Progenitor cell of endocrine pancreas (in vitro differentiated cells): ENCODE results near the gene TEX55. TPM values are rescaled to one million over a fixed set of nuclear protein-coding genes. Genes with fewer than 3 reads are reported as not detected.

Experiments
- DNase-seq: peaks from one replicate; pipeline ENCODE4 v3.0.0; 2021; ENCODE audit warnings: low spot score; ENCODE audit not compliant: unreplicated experiment
- H3K27ac Mint-ChIP-seq: 2 replicates; pipeline ENCODE4 v1.8.0; 2021; ENCODE audit warnings: mild to moderate bottlenecking, moderate library complexity, mixed read lengths
- H3K27me3 Mint-ChIP-seq: 2 replicates; pipeline ENCODE4 v1.8.0; 2021; ENCODE audit warnings: mixed read lengths
- H3K36me3 Mint-ChIP-seq: 2 replicates; pipeline ENCODE4 v1.8.0; 2022; ENCODE audit warnings: mixed read lengths; ENCODE audit not compliant: insufficient read depth
- H3K4me1 Mint-ChIP-seq: 2 replicates; pipeline ENCODE4 v1.8.0; 2021; ENCODE audit warnings: low read depth, mixed read lengths
- H3K4me3 Mint-ChIP-seq: 2 replicates; pipeline ENCODE4 v1.8.0; 2021; ENCODE audit warnings: low read depth, mild to moderate bottlenecking, moderate library complexity, mixed read lengths
- H3K9me3 Mint-ChIP-seq: 2 replicates; pipeline ENCODE4 v1.8.0; 2021; ENCODE audit warnings: low read depth, mixed read lengths
- total RNA-seq: library from RNA; stranded (reverse); gene quantifications from 2 replicates; pipeline ENCODE4 v1.2.1, GENCODE V29; 2021
- TF ChIP-seq, protein P1 (sequence below): fragments of 200-600 bp; sonication (generic); IDR thresholded peaks from one replicate; pipeline ENCODE4 v1.5.0; 2021; ENCODE audit warnings: antibody characterized with exemption, mild to moderate bottlenecking; ENCODE audit not compliant: unreplicated experiment

TEX55 gene
- total RNA-seq, 1 donor from 2014 or later = not detected

DNA sequence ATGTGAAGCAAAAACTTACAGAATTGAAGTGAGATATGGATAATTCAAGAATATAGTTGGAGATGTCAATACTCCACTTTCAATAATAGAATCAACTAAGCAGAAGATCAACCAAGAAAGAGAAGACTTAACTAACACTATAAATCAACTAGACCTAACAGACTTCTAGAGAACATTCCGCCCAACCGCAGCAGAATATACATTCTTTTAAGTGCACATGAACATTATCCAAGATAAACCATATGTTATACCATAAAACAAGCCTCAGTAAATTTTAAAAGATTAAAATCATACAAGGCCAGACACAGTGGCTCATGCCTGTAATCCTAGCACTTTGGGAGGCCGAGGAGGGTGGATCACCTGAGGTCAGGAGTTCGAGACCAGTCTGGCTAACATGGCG lies 5.5 kb upstream of the TEX55 start:
- H3K27me3 Mint-ChIP-seq = no peaks in the 10 kb centered on the region
- H3K9me3 Mint-ChIP-seq = peaks cover 14% of the 10 kb centered on the region
- H3K36me3 Mint-ChIP-seq = no peaks in the 10 kb centered on the region
- H3K4me3 Mint-ChIP-seq = no peak overlapping the region
- peaks cover 3% of the 10 kb centered on the region for H3K4me1 Mint-ChIP-seq
- no peak for DNase-seq
- TF ChIP-seq, protein P1, sequence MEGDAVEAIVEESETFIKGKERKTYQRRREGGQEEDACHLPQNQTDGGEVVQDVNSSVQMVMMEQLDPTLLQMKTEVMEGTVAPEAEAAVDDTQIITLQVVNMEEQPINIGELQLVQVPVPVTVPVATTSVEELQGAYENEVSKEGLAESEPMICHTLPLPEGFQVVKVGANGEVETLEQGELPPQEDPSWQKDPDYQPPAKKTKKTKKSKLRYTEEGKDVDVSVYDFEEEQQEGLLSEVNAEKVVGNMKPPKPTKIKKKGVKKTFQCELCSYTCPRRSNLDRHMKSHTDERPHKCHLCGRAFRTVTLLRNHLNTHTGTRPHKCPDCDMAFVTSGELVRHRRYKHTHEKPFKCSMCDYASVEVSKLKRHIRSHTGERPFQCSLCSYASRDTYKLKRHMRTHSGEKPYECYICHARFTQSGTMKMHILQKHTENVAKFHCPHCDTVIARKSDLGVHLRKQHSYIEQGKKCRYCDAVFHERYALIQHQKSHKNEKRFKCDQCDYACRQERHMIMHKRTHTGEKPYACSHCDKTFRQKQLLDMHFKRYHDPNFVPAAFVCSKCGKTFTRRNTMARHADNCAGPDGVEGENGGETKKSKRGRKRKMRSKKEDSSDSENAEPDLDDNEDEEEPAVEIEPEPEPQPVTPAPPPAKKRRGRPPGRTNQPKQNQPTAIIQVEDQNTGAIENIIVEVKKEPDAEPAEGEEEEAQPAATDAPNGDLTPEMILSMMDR = no peak
- H3K27ac Mint-ChIP-seq = no peak overlapping the region

DNA sequence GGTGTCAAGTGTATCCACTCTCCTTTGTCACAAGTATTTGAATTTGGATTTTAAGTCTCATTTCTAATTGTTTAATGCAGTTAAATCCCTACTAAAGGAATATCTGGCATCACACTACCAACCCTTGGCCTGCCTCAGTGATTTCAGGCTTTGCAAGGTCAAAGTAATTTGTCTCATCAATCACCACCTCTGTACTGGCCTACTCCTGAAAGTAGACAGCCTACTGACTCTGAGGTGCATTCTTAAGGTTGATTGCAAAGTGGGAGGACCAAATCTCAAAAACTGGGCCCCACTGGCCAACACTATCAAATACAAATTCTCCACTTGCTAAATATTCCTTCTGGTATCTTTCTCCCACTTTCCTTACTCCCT lies 851 bp upstream of the TEX55 start:
- no peaks in the 10 kb centered on the region for H3K36me3 Mint-ChIP-seq
- TF ChIP-seq, protein P1 = no peak
- H3K4me1 Mint-ChIP-seq = peaks cover 4% of the 10 kb centered on the region
- no peaks in the 10 kb centered on the region for H3K9me3 Mint-ChIP-seq
- H3K4me3 Mint-ChIP-seq = no peak overlapping the region
- no peaks in the 10 kb centered on the region for H3K27me3 Mint-ChIP-seq
- H3K27ac Mint-ChIP-seq = no peak overlapping the region
- no peak for DNase-seq

DNA sequence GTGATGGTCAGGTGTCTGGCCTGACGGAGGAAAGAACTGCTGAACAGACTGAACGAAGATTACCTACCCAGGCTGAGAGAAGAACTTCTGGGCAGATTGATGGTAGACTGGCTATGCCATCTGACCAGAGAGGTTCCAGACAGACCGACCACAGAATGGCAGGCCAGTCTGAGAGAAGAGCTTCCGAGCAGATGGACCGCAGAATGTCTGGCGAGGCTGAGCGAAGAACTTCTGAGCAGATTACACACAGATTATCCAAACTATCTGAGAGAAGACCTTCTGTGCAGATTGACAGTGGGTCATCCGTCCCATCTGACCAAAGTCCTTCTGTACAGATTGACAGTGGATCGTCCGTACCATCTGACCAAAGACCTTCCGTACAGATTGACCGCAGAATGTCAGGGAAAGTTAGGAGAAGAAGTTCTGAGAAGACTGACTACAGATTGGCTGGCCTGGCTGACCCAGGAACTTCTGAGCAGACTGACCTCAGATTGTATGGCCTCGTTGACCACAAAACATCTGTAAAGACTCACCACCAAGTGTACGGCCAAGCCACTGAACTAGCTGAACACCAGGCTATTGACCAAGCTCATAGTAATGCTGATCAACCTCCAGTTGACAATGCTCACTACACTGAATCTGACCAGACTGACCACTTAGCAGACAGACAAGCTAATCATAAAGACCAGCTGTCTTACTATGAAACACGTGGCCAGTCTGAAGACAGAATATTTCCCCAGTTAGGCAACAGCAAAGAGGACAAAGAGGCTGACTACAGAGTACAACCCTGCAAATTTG lies 812 bp downstream of the TEX55 start:
- Mint-ChIP-seq H3K4me1 (peaks cover 4% of the 10 kb centered on the region), H3K36me3 (no peaks in the 10 kb centered on the region), H3K27me3 (no peaks in the 10 kb centered on the region), H3K27ac (no peak overlapping the region), H3K4me3 (no peak overlapping the region), H3K9me3 (no peaks in the 10 kb centered on the region)
- no peak for DNase-seq
- TF ChIP-seq, protein P1 = no peak

DNA sequence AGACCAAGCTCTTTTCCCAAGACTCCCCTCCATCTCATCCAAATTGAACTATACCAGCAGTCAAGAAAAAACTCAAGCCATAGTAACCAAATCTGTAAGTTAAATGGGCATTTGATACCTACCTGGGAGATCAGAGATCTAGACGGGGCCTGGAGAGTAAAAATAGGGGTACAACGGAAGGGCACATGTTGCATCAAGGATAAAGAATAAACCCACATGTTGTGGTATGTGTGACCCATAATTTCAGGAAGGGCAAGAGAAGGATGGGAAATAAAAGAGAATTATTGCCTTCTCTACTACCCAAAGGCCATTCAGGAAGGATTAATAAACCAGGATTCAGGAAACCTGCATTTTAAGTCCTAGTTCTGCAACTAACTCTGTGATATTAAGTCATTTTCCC lies 1.5 kb downstream of the TEX55 start:
- H3K9me3 Mint-ChIP-seq = peaks cover 3% of the 10 kb centered on the region
- H3K4me1 Mint-ChIP-seq = peaks cover 4% of the 10 kb centered on the region
- H3K27me3 Mint-ChIP-seq = no peaks in the 10 kb centered on the region
- H3K4me3 Mint-ChIP-seq = no peak overlapping the region
- no peak for DNase-seq
- no peak overlapping the region for H3K27ac Mint-ChIP-seq
- TF ChIP-seq, protein P1 = no peak
- no peaks in the 10 kb centered on the region for H3K36me3 Mint-ChIP-seq

DNA sequence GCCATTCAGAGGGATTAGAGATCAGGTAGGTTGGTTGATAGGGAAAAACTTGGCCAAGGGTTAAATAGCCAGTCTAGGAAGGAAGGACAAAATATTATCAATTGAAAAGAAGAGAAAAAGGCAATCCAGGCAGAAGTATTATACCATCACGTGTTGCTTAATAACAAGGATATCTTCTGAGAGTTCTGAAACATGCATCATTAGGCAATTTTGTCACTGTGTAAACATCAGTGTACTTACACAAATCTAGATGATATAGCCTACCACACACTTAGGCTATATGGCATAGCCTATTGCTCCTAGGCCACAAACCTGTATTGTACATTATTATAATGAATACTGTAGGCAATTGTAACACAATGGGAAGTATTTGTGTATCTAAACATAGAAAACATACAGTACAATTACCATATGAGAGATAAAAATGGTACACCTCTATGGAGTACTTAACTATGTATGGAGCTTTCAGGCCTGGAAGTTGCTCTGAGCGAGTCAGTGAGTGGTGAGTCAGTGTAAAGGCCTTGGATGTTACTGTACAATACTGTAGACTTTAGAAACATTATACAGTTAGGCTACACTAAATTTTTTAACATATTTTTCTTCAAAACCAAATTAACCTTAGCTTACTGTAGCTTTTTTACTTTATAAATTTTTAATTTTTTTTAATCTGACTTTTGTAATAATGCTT lies 2.7 kb downstream of the TEX55 start:
- H3K4me1 Mint-ChIP-seq = peaks cover 4% of the 10 kb centered on the region
- H3K36me3 Mint-ChIP-seq = peaks cover 3% of the 10 kb centered on the region
- H3K4me3 Mint-ChIP-seq = no peak overlapping the region
- no peak for DNase-seq
- H3K27ac Mint-ChIP-seq = no peak overlapping the region
- TF ChIP-seq, protein P1 = no peak
- H3K27me3 Mint-ChIP-seq = no peaks in the 10 kb centered on the region
- peaks cover 13% of the 10 kb centered on the region for H3K9me3 Mint-ChIP-seq
